PC-3 (cell line): ENCODE data around the gene GRIP1. TPM values are rescaled to one million over a fixed set of nuclear protein-coding genes. Genes with fewer than 3 reads are reported as not detected.

Experiments used
- ATAC-seq: fragments of 200-7000 bp; cut with Tn5 transposase; 2 replicates; pipeline ENCODE4 v1.9.1; 2020; ENCODE audit warnings: mild to moderate bottlenecking, moderate library complexity
- BruUV-seq: library from RNA; stranded (reverse); fragments of 400-500 nt; replicated peaks from 2 replicates; lab custom pipeline; 2021; lab: Mats Ljungman, UMichigan
- CTCF ChIA-PET: fragments of 300-600 bp; sonication (Branson Sonifier 250); formaldehyde crosslinking; loops from one replicate; lab custom pipeline; 2022; ENCODE audit warnings: antibody characterized with exemption; lab: Charles Lee
- POLR2A ChIA-PET: fragments of 300-600 bp; sonication (Branson Sonifier 250); formaldehyde crosslinking; loops from one replicate; lab custom pipeline; 2022; ENCODE audit warnings: antibody characterized with exemption; ENCODE audit not compliant: unreplicated experiment; lab: Charles Lee
- DNase-seq: peaks from one replicate; pipeline ENCODE4 v3.0.0-alpha.2; 2015
- H2AFZ ChIP-seq: fragments of 300-600 bp; sonication (generic); 2 replicates; pipeline ENCODE4 v1.6.0; 2016; ENCODE audit warnings: antibody characterized with exemption, low read length
- H3F3A ChIP-seq: fragments of 300-600 bp; sonication (generic); one replicate; pipeline ENCODE4 v1.6.0; 2017; ENCODE audit warnings: antibody characterized with exemption, low read length, control low read depth, mild to moderate bottlenecking; ENCODE audit not compliant: unreplicated experiment
- H3K27ac ChIP-seq: fragments of 300-600 bp; sonication (generic); 2 replicates; pipeline ENCODE4 v1.5.1; 2016; ENCODE audit warnings: mild to moderate bottlenecking, low read length
- H3K27me3 ChIP-seq: fragments of 300-600 bp; sonication (generic); 2 replicates; pipeline ENCODE4 v1.6.1; 2016; ENCODE audit warnings: low read length, mixed read lengths
- H3K36me3 ChIP-seq: fragments of 300-600 bp; sonication (generic); 2 replicates; pipeline ENCODE4 v1.6.1; 2016; ENCODE audit warnings: low read depth, mixed run types, low read length, mixed read lengths
- H3K4me1 ChIP-seq: fragments of 300-600 bp; sonication (generic); 2 replicates; pipeline ENCODE4 v1.5.1; 2016; ENCODE audit warnings: low read length; ENCODE audit not compliant: insufficient read depth
- H3K4me2 ChIP-seq: fragments of 300-600 bp; sonication (generic); 2 replicates; pipeline ENCODE4 v1.6.0; 2016; ENCODE audit warnings: low read length
- H3K4me3 ChIP-seq: fragments of 300-600 bp; sonication (generic); 2 replicates; pipeline ENCODE4 v1.5.1; 2016; ENCODE audit warnings: mild to moderate bottlenecking, low read length, mixed read lengths
- H3K79me2 ChIP-seq: fragments of 300-600 bp; sonication (generic); 2 replicates; pipeline ENCODE4 v1.6.1; 2017; ENCODE audit warnings: low read length, mixed read lengths
- H3K9ac ChIP-seq: fragments of 300-600 bp; sonication (generic); 2 replicates; pipeline ENCODE4 v1.6.0; 2016; ENCODE audit warnings: mild to moderate bottlenecking, low read length
- H3K9me2 ChIP-seq: fragments of 300-600 bp; sonication (generic); replicated peaks from 2 replicates; pipeline ENCODE4 v1.6.1; 2016; ENCODE audit warnings: mixed run types, low read length, mixed read lengths
- H3K9me3 ChIP-seq: fragments of 300-600 bp; sonication (generic); 2 replicates; pipeline ENCODE4 v1.6.1; 2016; ENCODE audit warnings: low read length, mixed read lengths
- H4K20me1 ChIP-seq: fragments of 300-600 bp; sonication (generic); 2 replicates; pipeline ENCODE4 v1.6.1; 2016; ENCODE audit warnings: low read length, mixed read lengths
- CTCF ChIP-seq: fragments of 300-600 bp; sonication (generic); conservative IDR thresholded peaks from 2 replicates; pipeline ENCODE4 v1.5.1; 2017; ENCODE audit warnings: antibody characterized with exemption, low read depth, mild to moderate bottlenecking, low read length
- EZH2 ChIP-seq: fragments of 300-600 bp; sonication (generic); IDR thresholded peaks from one replicate; pipeline ENCODE4 v1.6.1; 2017; ENCODE audit warnings: antibody characterized with exemption, mild to moderate bottlenecking, low read length; ENCODE audit not compliant: unreplicated experiment
- EZH2phosphoT487 ChIP-seq: fragments of 300-600 bp; sonication (generic); IDR thresholded peaks from 2 replicates; pipeline ENCODE4 v1.6.1; 2018; ENCODE audit warnings: mild to moderate bottlenecking, antibody characterized with exemption, low read length, borderline replicate concordance
- intact Hi-C: fragments of 100-400 bp; cut with micrococcal nuclease; formaldehyde crosslinking; loops from 2 replicates; pipeline ENCODE4 v1.9.0; 2023
- total RNA-seq: library from RNA; depleted of rRNA; stranded (reverse); fragments of >200 nt; gene quantifications from 2 replicates; pipeline ENCODE4 v1.2.3, GENCODE V29; 2014

GRIP1 gene
- total RNA-seq, 1 experiment from 2014 or later = 2.0 TPM

DNA sequence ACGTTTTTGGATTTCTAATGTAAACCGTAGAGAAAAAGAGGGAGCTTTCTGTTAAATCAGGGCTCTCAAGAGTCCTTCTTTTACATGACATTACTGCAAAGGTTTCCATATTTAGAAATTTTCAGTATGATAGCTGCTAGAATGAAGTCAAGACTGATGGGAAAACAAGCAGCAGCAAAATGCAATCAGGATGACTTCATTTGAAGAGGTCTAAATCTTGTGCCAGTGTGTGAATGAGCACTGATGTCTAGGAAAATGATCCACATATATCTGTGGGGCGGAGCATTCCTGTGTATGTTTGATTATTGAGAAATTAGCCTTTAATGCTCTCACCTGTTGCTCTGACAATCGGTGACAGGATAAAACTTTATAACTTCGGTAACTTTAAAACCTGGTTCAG lies 73.6 kb downstream of the GRIP1 start:
- ATAC-seq (no peak), DNase-seq (no peak)
- H3K27ac ChIP-seq = no peak overlapping the region
- H3K4me1 ChIP-seq = no peaks in the 10 kb centered on the region
- TF ChIP-seq EZH2 = no peak
- no peak for TF ChIP-seq CTCF
- no peak for TF ChIP-seq EZH2phosphoT487
- no peaks in the 10 kb centered on the region for H3F3A ChIP-seq
- H3K9me2 ChIP-seq = no peaks in the 10 kb centered on the region
- intact Hi-C loops = no loop called here
- no peaks in the 10 kb centered on the region for H3K79me2 ChIP-seq
- no peak overlapping the region for H3K9ac ChIP-seq
- H3K9me3 ChIP-seq = no peaks in the 10 kb centered on the region
- 0 out of 2 replicates have a peak, but pooled peaks cover 3% of the 10 kb centered on the region for H3K27me3 ChIP-seq
- no peak overlapping the region for H3K4me2 ChIP-seq
- ChIA-PET POLR2A (interaction anchor here (0.7 kb wide), 1 partner anchor 59 kb away, joined by 3 read pairs; no protein-coding TSS in a partner anchor), CTCF (no interaction called here)
- BruUV-seq = no TSS peak
- H3K36me3 ChIP-seq = no peaks in the 10 kb centered on the region
- H3K4me3 ChIP-seq = no peak overlapping the region
- H4K20me1 ChIP-seq = no peaks in the 10 kb centered on the region
- no peak overlapping the region for H2AFZ ChIP-seq

- H3K27me3 ChIP-seq = 0 out of 2 replicates have a peak, but pooled peaks cover 3% of the 10 kb centered on the region
- intact Hi-C loops = no loop called here
- no peaks in the 10 kb centered on the region for H4K20me1 ChIP-seq
- no peak overlapping the region for H3K4me2 ChIP-seq
- no peak for DNase-seq
- no peaks in the 10 kb centered on the region for H3K79me2 ChIP-seq
- H3K4me1 ChIP-seq = no peaks in the 10 kb centered on the region
- H3K9me3 ChIP-seq = no peaks in the 10 kb centered on the region
- H3K36me3 ChIP-seq = no peaks in the 10 kb centered on the region
- no peaks in the 10 kb centered on the region for H3K9me2 ChIP-seq
- POLR2A ChIA-PET = no interaction called here
- TF ChIP-seq EZH2phosphoT487 (no peak), EZH2 (no peak), CTCF (no peak)
- no peak for ATAC-seq
- H3K4me3 ChIP-seq = no peak overlapping the region
- no peak overlapping the region for H2AFZ ChIP-seq
- no peak overlapping the region for H3K9ac ChIP-seq
- BruUV-seq = no TSS peak
- no peak overlapping the region for H3K27ac ChIP-seq
- no peaks in the 10 kb centered on the region for H3F3A ChIP-seq
- CTCF ChIA-PET = no interaction called here
Observed at GRCh38 chr12:66603981-66604479, 74.8 kb downstream of the GRIP1 start.

DNA sequence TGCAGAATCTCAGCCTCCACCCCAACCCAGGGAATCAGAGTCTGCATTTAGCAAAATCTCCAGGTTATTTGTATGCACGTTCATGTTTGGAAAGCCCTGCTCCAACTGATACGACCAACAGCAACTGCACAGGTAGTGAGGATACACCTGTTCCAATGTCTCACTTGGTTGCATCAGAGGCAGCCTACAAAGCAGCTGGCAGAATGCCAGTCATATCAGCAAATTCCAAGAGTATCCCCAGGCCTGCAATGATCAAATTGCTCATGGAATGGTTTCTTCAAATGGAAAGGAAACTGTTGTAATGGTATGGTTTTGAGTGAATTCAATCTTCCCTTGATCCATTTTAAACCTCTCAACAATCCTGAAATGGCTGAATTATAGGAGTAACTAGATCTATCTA lies 75.4 kb downstream of the GRIP1 start:
- intact Hi-C loops = no loop called here
- H3K4me1 ChIP-seq = no peaks in the 10 kb centered on the region
- H3K27ac ChIP-seq = no peak overlapping the region
- CTCF ChIA-PET = no interaction called here
- H2AFZ ChIP-seq = no peak overlapping the region
- no peak overlapping the region for H3K4me2 ChIP-seq
- H3K79me2 ChIP-seq = no peaks in the 10 kb centered on the region
- POLR2A ChIA-PET = no interaction called here
- H3K36me3 ChIP-seq = no peaks in the 10 kb centered on the region
- H3K27me3 ChIP-seq = 0 out of 2 replicates have a peak, but pooled peaks cover 3% of the 10 kb centered on the region
- H3K9me3 ChIP-seq = no peaks in the 10 kb centered on the region
- no TSS peak for BruUV-seq
- no peak for TF ChIP-seq CTCF
- TF ChIP-seq EZH2phosphoT487 = no peak
- no peak for TF ChIP-seq EZH2
- no peak for ATAC-seq
- peak; percentile 3 for DNase-seq
- H3F3A ChIP-seq = no peaks in the 10 kb centered on the region
- no peaks in the 10 kb centered on the region for H3K9me2 ChIP-seq
- no peaks in the 10 kb centered on the region for H4K20me1 ChIP-seq
- no peak overlapping the region for H3K4me3 ChIP-seq
- no peak overlapping the region for H3K9ac ChIP-seq
